Colon (tissue), 2 donors: ENCODE results near the gene SEMA5A.

Experiments
- FAIRE-seq: peaks from 2 replicates; lab custom pipeline; 2012; peaks lifted over from hg19 to GRCh38; lab: Jason Lieb, UNC
- donor health status: control.
- donor health status: control.

Gene SEMA5A

DNA sequence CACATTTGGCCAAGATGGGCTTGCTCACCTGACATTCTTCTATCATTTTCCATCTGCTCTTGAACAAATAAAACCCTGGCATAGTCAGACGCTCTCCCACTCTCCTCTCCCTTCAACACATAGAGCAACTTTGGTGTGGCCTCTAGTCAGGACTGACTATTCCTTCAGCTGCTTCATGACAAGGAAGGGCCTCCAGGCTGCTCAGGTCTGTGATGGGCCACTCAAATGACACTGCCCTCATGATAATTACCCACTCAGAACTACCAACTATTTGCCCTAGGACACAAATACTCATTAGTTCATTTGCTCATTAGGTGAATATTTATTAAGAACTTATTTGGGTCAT lies 376.3 kb downstream of the SEMA5A start:
- FAIRE-seq = no peak

DNA sequence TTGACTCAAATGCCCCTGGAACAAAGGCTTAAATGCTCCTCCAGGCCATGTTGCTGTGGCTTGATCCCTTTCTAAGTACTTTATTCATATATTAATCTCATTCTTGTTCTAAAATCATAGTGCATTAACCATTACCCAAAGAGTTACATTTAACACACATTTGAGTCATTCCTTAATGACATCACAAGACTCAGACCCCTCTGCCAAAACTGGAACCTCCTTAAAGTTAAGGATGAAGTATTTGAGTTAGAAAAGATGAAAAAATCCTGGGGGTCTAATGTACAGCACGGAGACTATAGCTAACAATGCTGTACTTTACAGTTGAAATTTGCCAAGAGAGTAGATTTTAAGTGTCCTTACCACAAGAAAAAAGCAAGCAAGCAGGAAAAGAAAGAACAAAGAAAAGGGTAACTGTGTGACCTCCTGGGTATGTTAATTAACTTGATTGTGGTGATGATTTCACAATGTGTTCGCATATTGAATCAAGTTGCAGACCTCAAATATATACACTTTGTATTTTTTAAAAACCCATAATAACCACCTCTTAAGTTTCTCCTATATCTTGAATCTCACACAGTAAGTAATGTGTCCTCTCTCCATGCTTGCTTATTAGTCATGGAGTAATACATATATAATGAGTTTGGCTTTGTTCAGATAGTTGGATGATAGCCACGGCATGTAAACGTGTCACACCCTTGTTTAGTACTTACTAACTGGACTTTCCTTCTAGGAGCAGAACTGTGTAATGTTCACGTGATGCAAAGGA lies 376.9 kb downstream of the SEMA5A start:
- no peak for FAIRE-seq

DNA sequence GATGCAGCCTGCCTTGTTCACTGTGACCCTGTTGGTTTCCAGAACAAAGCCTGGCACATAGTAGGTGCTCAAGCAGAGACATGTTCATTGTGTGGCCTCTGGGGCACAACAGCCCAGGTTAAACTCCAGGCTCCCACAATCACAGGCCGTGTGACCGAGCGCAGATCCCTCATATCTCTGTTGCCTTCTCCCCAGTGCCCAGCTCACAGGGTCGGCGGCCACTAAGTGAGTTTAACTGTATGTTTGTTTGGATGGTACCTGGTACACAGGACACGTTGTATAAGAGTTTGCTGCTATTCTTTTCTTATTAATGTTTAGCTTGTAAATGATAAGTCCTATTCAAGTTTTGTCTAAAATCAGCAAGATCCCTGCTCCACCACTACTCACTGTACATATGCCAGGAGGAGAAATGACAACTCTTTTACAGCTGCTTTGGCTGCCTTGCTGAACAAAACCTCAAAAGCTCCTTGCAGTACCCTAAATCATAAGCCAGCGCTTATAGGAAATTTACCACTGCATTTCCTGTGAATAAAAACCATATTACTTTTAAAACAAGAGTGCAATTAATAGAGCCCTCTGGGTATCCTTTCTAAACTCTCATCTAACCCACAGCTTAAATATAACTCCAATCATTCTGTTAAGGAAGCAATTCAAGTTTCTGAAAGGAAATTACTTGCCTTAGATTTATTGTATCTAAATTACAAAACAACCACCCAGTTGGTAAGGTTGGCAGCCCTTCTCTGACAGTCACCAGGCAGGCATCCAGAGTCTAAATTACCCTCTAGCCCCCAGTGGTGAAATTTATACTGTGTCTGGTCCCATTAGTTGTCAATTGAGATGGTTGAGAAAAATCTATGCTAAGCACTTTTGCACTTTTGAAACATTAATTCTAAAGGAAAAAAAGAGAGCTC lies 379.4 kb downstream of the SEMA5A start:
- FAIRE-seq = no peak

DNA sequence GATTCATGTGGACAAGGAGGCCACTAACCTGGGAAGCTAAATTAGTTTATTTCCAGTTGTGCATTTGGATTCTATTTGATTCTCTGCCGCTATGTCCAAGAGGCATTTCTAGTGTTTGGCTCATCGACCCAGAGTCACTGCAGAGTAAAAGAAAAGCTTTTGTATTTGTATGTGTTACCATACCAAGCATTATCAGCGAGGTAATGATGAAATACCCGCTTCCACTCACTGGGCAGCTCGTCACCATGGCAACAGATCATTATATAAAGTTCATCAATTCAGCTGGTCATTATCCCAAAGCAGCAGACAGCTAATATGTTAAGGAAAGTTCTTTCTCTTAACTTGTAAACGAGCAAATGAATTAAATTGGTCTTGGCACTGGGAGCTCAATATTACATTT lies 380.3 kb downstream of the SEMA5A start:
- no peak for FAIRE-seq

DNA sequence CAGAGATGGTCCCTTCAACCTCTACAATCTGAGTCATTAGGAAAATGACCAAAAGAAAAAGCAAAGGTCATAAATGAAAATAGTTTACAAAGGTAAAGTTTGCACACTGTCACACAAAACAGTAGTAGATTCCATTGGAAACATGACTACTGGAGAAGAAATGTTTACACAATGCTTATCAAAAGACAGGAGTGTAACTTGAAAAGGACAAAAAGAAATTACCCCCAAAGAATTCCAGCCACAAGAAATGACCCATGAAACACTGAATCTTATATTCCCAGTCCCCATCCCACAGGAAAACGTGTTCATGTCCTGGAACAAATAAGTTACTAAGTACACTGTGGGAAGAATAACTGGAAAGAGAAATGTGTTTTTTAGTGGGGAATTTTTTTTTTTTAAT lies 385.1 kb downstream of the SEMA5A start:
- FAIRE-seq = no peak

DNA sequence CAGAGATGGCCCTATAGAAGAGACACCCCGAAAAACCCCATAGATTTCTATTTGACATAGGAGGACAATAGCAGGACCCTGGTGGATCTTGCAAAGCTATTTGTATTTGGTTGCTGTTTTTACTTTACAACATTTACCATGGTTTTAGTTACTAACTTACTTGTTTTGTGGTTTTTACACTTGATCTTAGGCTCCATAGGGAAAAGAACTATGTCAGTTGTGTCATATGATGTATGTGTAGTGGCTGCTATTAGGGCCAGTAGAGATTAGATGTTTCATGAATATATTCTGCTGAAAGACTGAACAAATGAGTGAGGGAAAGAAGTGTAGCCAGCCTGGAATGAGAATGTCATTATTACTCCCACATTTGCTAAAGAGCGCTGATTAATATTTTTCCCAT lies 388.1 kb downstream of the SEMA5A start:
- no peak for FAIRE-seq

DNA sequence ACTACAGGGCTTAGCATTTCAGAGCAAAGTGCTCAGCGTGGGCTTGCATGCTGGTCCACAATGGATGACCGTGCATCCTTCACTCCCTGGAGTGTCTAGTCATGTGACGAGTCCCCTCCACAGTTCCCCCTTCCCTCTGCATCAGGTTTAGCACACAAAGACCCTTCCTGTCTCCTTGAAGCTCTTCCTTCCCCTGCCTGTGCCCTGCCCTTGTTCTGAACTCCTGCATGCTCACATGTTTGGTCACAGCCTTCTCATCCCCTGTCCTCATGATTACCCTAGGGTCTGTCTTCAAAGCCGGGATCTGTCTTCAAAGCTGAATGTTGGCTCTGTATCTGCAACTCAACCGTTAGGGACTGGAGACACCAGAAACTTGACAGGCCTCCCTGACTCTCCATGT lies 388.9 kb downstream of the SEMA5A start:
- no peak for FAIRE-seq

DNA sequence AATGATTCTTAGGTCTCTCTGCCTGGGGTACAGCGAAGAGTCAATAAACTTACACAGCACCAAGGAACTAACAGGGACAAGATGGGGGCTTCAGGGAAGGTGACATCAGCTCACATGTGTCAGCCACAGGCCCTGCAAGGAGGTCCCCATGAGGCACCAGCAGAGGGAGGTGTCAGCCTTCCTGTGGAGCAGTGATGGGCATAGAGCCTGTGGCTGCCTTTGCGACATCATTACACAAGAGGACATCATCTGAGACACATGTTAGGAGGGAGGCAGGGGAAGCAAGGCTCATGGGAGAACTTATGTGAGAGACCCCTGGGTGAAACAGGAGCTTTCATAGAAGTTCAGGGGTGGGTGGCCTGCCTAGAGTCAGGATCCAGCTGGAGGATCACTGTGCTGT lies 389.6 kb downstream of the SEMA5A start:
- FAIRE-seq = no peak

DNA sequence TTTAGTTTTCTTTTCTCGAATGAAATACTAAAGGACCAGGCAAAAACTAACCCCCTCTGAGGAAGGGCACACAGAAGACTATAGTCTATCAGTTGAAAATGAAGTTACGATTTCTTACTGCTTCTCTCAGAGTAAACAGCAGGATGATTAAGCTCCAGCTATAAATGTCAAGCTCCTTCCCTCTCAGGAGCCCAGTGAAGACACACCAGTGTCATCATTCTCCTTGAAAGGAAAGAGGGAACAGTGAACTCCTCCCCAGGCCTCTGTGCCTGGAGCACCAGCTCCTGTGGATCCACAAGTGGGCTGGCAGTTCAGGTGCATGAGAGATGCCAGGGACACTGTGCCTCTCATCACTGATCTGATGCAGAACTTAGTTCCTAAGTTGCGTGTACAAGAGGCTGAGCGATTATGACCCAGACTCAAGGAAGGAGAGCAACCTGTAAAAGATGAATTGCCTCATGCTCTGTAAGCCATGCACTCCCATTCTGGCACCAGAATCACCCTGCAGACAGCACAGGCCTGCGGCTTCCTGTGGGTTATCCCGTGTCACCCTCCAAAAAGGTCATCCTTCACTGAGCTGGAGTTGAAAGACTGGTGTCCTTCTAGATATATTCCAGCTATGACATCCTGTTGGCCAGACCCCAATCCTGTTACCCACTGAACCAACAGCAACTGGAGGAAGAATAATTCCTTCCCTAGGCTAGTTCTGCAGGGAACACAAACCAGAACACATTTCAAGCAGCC lies 394.0 kb downstream of the SEMA5A start:
- FAIRE-seq = no peak

DNA sequence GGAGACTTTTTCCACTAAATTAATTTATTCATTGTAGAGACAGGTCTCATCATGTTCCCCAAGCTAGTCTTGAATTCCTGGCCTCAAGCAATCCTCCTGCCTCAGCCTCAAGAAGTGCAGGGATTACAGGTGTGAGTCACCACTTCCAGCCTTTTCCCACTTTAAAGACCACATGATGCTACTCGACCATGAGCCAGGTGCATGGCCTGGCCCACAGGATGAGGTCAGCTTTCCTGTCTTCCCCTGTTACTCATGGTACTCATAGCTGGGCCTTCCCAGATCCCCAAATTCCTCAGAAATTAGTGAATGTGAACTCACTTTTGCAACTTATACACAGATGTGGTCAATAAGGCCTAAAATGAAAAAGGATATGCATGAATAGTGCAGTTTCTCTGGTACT lies 395.9 kb downstream of the SEMA5A start:
- no peak for FAIRE-seq

DNA sequence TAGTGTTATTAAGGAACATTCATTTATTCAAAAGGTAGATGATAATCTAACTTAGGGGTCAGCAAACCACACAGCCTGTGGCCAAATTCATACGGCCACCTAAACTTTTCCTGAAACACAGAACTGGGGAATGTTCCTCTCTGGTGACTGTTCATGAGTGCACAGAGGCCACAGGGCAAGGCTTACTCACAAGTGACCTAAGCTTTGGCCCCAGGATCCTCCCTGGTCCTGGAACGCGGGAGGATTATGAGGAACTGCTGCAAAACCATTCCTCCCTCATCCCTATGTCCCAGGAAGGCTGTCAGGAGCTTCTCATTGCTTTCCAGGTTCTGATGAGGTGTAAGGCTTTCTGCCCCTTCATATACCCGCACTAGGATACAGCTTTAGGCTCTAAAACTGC lies 397.6 kb downstream of the SEMA5A start:
- FAIRE-seq = no peak

DNA sequence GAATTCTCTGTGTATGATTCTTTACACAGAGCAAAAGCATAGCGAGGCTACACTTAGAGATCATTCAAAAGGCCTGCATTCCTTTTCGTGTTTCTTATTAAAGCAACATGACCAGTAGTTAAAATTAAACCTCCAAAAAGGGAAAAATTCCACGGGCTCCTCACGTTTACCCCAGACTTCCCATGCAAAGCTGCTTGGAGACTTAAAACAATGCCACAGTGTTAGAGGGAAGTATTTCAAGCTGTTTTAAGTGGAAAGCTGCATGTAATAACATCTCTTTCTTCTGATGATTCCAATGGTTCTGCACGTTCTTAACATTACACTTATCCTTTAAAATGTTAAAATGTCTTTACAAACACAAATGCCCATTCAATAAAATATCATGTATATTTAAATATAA lies 405.2 kb downstream of the SEMA5A start:
- no peak for FAIRE-seq

DNA sequence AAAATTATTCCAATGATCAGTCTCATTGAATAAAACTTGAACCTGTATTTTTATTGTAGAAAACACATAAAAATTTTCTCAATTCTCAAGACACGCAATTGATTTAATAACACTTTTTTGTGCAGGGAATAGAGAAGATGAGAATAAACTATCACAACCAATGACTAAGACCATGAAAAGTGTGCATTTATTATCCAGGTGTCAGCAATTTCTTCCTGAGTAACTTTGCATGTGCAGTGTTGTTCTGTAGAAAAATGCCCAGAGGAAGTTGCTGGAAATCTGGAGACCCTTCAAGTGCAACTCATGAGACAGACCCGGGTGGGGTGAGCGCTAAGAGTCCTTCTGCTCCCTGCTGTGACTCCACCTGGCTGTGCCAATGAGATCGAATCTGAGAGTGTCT lies 405.7 kb downstream of the SEMA5A start:
- no peak for FAIRE-seq

DNA sequence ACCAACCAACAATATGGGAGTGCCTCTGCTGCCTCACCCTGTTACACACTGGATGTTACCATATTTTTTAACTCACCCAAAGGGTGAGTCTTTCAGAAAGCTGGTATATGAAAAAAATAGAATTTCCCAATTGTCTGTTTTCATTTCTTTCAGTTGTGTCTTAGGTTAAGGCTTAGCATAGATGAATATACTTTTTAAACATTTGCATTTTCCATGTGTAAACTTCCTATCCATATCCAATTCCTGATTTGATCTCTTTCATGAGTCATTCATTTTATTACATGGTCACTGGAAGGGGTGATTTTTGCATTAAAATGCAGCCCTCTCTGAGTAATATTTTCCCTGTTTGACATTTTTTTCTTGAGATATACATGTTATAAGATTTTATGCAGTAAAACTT lies 406.5 kb downstream of the SEMA5A start:
- FAIRE-seq = no peak

DNA sequence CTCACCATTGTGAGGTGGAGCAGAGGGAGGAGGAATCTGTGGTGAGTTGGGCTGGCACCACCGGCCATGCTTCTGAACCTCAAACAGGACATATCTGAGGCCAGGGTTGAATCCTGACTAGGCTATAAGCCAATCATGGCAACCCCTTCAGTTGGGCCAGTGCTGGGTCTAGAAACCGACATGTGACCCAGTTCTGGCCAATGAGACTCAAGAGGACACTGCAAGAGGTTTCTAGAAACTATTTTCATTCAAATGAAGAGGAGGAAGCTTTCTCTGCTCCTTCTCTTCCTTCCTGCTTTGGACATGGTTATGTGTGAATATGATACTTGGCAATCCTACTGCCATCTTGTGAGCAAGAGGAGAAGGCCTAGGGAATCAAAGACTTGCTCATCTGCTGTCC lies 417.7 kb downstream of the SEMA5A start:
- no peak for FAIRE-seq

DNA sequence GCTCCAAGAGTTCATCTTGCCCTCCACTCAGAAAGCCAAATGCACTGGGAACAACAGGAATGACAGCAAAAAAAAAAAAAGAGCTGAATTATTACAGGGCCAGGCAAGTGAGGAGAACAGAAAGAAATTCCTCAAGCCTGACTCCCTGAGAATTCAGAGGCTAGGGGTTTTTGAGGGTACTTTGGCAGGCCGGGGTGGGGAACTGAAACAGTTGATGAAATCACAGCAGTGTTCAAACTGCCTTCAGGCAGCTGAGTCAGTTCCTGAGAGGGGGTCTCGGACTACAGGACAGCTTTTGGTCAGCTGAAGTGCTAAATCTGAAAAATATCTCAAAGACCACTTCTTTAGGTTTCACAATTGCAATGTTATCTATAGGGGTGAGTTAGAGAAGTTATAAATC lies 419.4 kb downstream of the SEMA5A start:
- no peak for FAIRE-seq

DNA sequence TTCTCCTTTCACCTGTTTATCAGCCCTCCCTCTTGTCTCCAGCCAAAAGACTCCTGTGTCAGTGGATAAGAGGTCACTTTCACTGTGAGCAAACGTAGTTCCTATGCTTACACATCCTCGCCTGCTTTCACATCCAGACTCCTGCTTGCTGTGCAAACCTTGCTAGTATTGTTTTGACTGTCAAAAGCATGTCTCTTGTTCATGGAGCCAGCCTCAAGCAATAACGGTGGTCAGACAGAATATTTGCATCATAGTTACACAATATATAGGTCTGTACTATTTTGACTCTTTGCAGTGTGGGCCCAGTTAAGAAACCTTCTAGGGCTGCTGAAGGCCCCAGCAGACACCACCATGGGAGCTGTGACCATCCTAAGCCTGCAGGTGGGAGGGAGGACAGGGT lies 420.0 kb downstream of the SEMA5A start:
- no peak for FAIRE-seq

DNA sequence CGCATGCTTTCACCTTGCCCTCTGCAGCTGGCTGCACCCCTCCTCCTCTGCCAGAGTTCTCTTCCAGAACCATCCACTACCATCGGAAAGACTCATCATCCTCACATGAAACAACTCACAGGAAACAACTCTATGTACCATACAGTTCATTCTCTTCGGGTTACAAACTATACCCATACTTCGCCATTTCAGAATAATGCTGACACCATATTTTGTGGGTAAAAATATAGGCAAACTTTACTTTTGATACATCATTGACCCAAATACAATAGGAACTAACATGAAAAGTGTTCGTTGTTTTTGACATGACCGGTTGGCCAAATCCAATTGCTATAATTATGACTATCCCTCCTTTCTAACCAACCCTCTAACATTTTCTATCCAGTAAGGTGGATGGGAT lies 421.0 kb downstream of the SEMA5A start:
- FAIRE-seq = no peak

DNA sequence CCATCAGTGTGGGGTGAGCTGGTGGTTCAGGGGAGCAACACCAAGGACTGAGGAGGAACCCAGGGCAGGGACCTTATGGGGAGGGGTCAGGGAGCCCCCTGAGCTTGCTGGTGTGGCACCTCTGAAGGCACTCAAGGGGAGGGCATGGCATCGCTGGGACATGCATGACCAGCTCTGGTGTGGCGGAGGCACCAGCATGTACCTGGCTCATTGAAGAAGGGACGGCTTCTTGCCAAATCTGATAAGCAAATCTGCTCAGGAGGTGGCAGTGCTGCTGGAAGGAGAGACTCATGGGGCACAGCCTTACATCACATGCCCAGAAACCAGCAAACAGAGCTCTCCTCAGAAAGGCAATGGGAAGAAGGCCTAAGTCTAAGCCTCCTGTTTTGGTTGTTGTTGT lies 421.8 kb downstream of the SEMA5A start:
- FAIRE-seq = no peak

DNA sequence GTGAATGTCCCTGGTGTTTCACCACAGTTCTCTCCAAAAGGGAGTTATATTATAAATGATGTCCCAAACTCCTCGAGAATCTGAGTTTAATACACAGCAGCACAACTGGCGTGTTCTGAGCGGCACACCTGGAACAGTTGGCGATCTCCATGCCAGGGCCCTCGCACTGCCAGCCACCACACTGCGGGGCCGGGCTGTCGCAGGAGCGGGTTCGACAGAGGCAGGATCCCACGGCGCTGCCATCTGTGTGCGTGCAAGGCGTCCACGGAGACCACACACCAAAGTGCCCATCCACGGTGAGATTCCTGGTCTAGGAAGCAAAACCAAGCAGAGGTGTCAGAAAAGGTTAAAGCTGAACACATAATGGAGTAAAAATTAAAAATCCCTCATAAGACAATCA lies 423.3 kb downstream of the SEMA5A start:
- no peak for FAIRE-seq

DNA sequence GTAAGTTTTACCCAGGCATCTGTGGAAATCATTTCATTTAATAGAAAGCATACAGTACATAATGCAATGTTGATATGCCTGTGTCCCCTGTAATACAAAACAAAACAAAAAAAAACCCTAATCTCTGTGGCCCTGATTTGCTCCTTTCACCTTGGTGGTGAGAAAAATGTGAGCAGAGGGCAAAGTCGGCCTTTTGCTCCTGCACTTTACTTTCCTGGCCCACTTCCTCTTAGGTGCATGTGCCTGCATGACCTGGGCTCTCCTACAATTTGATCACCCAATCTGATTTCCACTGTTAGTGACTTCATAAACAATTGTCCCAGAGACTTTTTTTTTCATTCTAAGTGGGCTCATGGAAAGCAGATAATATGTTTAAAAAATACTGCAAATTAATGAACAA lies 424.3 kb downstream of the SEMA5A start:
- FAIRE-seq = no peak

DNA sequence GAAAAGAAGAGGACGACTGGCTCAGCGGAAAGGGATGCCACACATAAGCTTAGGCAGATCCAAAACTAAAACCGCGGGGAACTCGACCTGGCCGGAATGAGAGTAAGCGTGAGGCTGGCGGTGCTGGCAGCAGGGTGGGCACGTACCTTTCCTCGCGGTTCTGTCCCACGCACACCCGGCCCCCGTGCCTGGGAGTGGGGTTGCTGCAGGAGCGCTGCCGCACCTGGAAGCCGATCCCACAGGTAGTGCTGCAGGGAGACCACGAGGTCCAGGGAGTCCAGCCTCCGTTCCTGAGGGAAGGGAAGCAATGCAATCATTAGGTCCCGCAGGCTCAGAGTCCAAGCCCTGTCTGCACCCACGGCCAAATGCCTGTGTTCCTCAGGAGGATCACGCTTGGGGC lies 427.0 kb downstream of the SEMA5A start:
- FAIRE-seq = no peak

DNA sequence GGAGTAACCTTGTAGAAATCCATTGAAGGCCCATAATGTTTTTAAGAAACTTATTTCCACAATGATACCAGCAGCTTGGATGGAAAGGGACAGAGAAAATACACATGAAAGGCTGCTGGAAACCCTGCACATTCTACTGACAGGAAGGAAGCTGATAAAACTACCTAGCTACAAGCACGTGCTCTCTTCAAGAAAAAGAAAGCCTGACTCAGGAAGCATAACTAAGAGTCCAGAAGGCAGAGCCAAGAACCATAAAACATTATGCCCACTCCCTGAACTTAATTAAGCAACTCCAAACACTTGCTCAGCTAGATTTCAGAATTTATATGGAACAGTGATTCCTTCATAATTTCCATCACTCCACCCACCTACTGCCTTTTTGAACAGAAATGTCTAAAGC lies 430.8 kb downstream of the SEMA5A start:
- FAIRE-seq = no peak
